ENCODE data around the gene DLX1. TPM values are rescaled to one million over a fixed set of nuclear protein-coding genes. Genes with fewer than 3 reads are reported as not detected.
A peak's percentile ranks its signal among the peaks of the same experiment; 100 is the strongest.

Gene DLX1
- total and polyA plus RNA-seq, 2 of the 8 experiments (the other 6 are each of a cell fraction or from before 2014, with no cell fraction given), result 0.11 TPM; not detected in 1

DNA sequence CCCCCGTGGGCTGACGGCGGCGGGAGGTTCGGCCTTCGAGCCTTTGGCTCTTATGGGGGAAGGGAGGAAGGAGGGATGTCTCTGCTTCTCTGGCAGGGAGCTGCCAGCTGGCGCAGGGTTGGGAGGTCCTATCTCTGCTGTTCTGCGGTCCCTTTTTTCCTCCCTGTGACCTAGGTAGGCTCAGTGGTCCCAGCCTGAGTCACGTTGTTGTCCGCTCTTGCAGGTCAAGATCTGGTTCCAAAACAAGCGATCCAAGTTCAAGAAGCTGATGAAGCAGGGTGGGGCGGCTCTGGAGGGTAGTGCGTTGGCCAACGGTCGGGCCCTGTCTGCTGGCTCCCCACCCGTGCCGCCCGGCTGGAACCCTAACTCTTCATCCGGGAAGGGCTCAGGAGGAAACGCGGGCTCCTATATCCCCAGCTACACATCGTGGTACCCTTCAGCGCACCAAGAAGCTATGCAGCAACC, 2.5 kb downstream of the DLX1 start:
- H3K4me1 ChIP-seq (replicated peaks in 1 of 4; ENCODE audit: control insufficient read depth in 3 of 4, insufficient read depth in 4 of 4, low read length in 3 of 4), result peaks cover 2 to 52% (median 23%) of the 10 kb centered on the region in 4 experiments
- H3K36me3 ChIP-seq (ENCODE audit: control insufficient read depth in 2 of 4, insufficient read depth in 4 of 4, low read length in 3 of 4), result 0 out of 8 replicates have a peak, but pooled peaks cover 0 to 3% (median 0%) of the 10 kb centered on the region in 4 experiments
- DNase-seq (ENCODE audit: low read depth in 1 of 2, low spot score in 2 of 2) (peak in 1 of 2 experiments; percentile 67), FAIRE-seq (no peak)
- no peak overlapping the region; the same call in none of the 2 replicates for H4K8ac ChIP-seq (ENCODE audit: extremely low read depth, insufficient read depth, low read length)
- H3K18ac ChIP-seq (ENCODE audit: extremely low read depth, low read length), result peak overlapping the region; percentile 85
- peak; percentile 47; the same call in 1 of the 2 replicates for TF ChIP-seq CBX8 (IDR thresholded peaks at IDR 0.05; ENCODE audit: borderline replicate concordance, low read depth, low read length)
- no peak for TF ChIP-seq FOSL1 (IDR thresholded peaks at IDR 0.05; ENCODE audit: insufficient read depth, low read depth, low read length)
- peak; percentile 99 for TF ChIP-seq SUZ12 (IDR thresholded peaks at IDR 0.05; ENCODE audit: low read length)
- no peak overlapping the region for H4K91ac ChIP-seq (replicated peaks; ENCODE audit: insufficient read length, low read length)
- no peaks in the 10 kb centered on the region for H3K79me2 ChIP-seq (ENCODE audit: control insufficient read depth in 1 of 2, insufficient read depth in 2 of 2, low read length in 2 of 2)
- H2BK15ac ChIP-seq (ENCODE audit: low read length), result peak overlapping the region; percentile 55; the same call in 1 of the 2 replicates
- peaks cover 22 to 36% of the 10 kb centered on the region in 2 experiments for H4K20me1 ChIP-seq (replicated peaks in 1 of 2; ENCODE audit: control insufficient read depth in 1 of 2, insufficient read depth in 2 of 2, low read length in 2 of 2)
- H3K27me3 ChIP-seq (replicated peaks in 1 of 4; ENCODE audit: control insufficient read depth in 3 of 4, extremely low read depth in 1 of 4, insufficient read depth in 3 of 4, low read length in 3 of 4), result peaks cover 92 to 100% (median 97%) of the 10 kb centered on the region in 4 experiments
- H3K4ac ChIP-seq (replicated peaks; ENCODE audit: insufficient read length, low read depth, low read length), result no peak overlapping the region
- H4K5ac ChIP-seq (ENCODE audit: insufficient read length, low read depth, low read length), result no peak overlapping the region
- peak overlapping the region; percentile 78 to 84 for H3K4me2 ChIP-seq (ENCODE audit: insufficient read depth in 1 of 2, low read depth in 2 of 2, low read length in 2 of 2)
- peak overlapping the region; percentile 7 to 59 (median 20); a peak in 5 of 8 replicates for H3K4me3 ChIP-seq (ENCODE audit: extremely low read depth in 1 of 4, insufficient read depth in 2 of 4, low read depth in 3 of 4, low read length in 4 of 4)
- 4% methylated on average over 23 of the region's 23 CpGs; no CpG with 5 or more reads in 1 of the 2 experiments for WGBS, 2 experiments (ENCODE audit: extremely low coverage in 1 of 2, insufficient coverage in 1 of 2, insufficient read length in 1 of 2, insufficient replicate concordance in 2 of 2, low coverage in 1 of 2, low lambda C conversion rate in 2 of 2, missing lambda C conversion rate in 1 of 2)
- H2AFZ ChIP-seq (ENCODE audit: low read length), result no peak overlapping the region
- H2BK12ac ChIP-seq (ENCODE audit: low read depth, low read length), result 0 out of 2 replicates have a peak overlapping the region, but pooled peaks have one; percentile 84
- no peak overlapping the region for H3K9ac ChIP-seq (replicated peaks in 1 of 4; ENCODE audit: extremely low read depth in 1 of 4, low read depth in 3 of 4, low read length in 3 of 4)
- no peak overlapping the region for H2BK20ac ChIP-seq (ENCODE audit: low read length)
- H3K14ac ChIP-seq (ENCODE audit: insufficient read length), result no peak overlapping the region
- H3K23ac ChIP-seq (ENCODE audit: insufficient read length), result no peak overlapping the region
- ChIA-PET POLR2A (ENCODE audit: partially characterized antibody) (interaction anchor here (1.0 to 14.0 kb wide), 3 partner anchors 11 to 194 kb away, joined by 3 to 184 read pairs (median 3); partner anchors contain the start of genes DLX2 and SLC25A12), CTCF (ENCODE audit: partially characterized antibody) (interaction anchor here (0.9 to 12.4 kb wide), 6 partner anchors 8 to 366 kb away, joined by 3 to 198 read pairs (median 4); partner anchors contain the start of gene DLX2)
- no peak overlapping the region for H3K56ac ChIP-seq (replicated peaks; ENCODE audit: insufficient read length, low read depth, low read length)
- no peak overlapping the region for H2BK5ac ChIP-seq (ENCODE audit: low read depth, low read length)
- no peaks in the 10 kb centered on the region for H3K9me3 ChIP-seq (ENCODE audit: insufficient read depth in 2 of 2, low read depth in 1 of 2, low read length in 1 of 2)
- no peak overlapping the region for H2BK120ac ChIP-seq (replicated peaks; ENCODE audit: low read depth, low read length)
- H3K23me2 ChIP-seq (ENCODE audit: low read depth, low read length), result peaks cover 14% of the 10 kb centered on the region; the same call in 1 of the 2 replicates
- H2AK5ac ChIP-seq (ENCODE audit: low read depth, low read length), result no peak overlapping the region
- H3K79me1 ChIP-seq (ENCODE audit: low read depth, low read length), result no peaks in the 10 kb centered on the region
- H3K27ac ChIP-seq (ENCODE audit: low read depth, low read length), result no peak overlapping the region

Measured in H1 (cell line).